Kidney (tissue), 22 donors: Measurements from ENCODE around the gene NUP214. TPM values are rescaled to one million over a fixed set of nuclear protein-coding genes. Genes with fewer than 3 reads are reported as not detected.

ENCODE experiments used
- DNase-seq, 5 donors: peaks; one replicate each; pipeline ENCODE4 v3.0.0-alpha.2; 2013 to 2020
- FAIRE-seq: peaks from 2 replicates; lab custom pipeline; 2012; peaks lifted over from hg19 to GRCh38; lab: Jason Lieb, UNC
- H3K27ac ChIP-seq, 2 donors: one replicate each; pipeline ENCODE4 v1.7.0; 2013; ENCODE audit warnings: low read depth in 2 of 2, low read length in 2 of 2, inconsistent platforms in 1 of 2
- H3K27me3 ChIP-seq: one replicate; pipeline ENCODE4 v1.7.1; 2013; ENCODE audit warnings: low read length, inconsistent platforms; ENCODE audit not compliant: control insufficient read depth, insufficient read depth
- H3K36me3 ChIP-seq, 3 donors: one replicate each; pipeline versions ENCODE4 v1.7.0 to v1.7.1; 2013; ENCODE audit warnings: low read length in 3 of 3, control low read depth in 1 of 3, inconsistent platforms in 1 of 3; ENCODE audit not compliant: insufficient read depth in 3 of 3, control insufficient read depth in 2 of 3
- H3K4me1 ChIP-seq, 3 donors: one replicate each; pipeline versions ENCODE4 v1.7.0 to v1.7.1; 2013; ENCODE audit warnings: low read length in 3 of 3, inconsistent platforms in 1 of 3, low read depth in 1 of 3; ENCODE audit not compliant: control insufficient read depth in 2 of 3, insufficient read depth in 2 of 3
- H3K4me3 ChIP-seq, 3 donors: one replicate each; pipeline versions ENCODE4 v1.7.0 to v1.8.1; 2013; ENCODE audit warnings: low read length in 3 of 3, control low read depth in 1 of 3, inconsistent platforms in 1 of 3
- H3K9ac ChIP-seq, 3 donors: one replicate each; pipeline versions ENCODE4 v1.7.0 to v1.7.1; 2013; ENCODE audit warnings: low read length in 3 of 3, control low read depth in 1 of 3, inconsistent platforms in 1 of 3
- H3K9me3 ChIP-seq, 3 donors: one replicate each; pipeline versions ENCODE4 v1.7.0 to v1.7.1; 2013; ENCODE audit warnings: low read length in 3 of 3, control low read depth in 1 of 3, inconsistent platforms in 1 of 3; ENCODE audit not compliant: control insufficient read depth in 2 of 3, insufficient read depth in 1 of 3
- CTCF ChIP-seq: IDR thresholded peaks from 3 replicates; pipeline ENCODE4 v1.5.1; 2012; ENCODE audit warnings: mild to moderate bottlenecking, moderate library complexity, borderline replicate concordance; ENCODE audit not compliant: insufficient read depth; ENCODE audit errors: extremely low read depth
- intact Hi-C: fragments of 100-400 bp; cut with DNase I; formaldehyde crosslinking; loops from one replicate; pipeline ENCODE4 v1.11.1; 2022
- long read RNA-seq, 10 donors: library from polyadenylated mRNA in 1 of 10; unstranded in 1 of 10; transcript quantifications; one replicate each; pipeline ENCODE4 v2.0.0 and lab custom pipeline, GENCODE V29; 2021 to 2026
- polyA plus RNA-seq: library from polyadenylated mRNA; stranded (reverse); fragments of 350-450 nt; fragmentation: Illumina TruSeq; extraction: RNeasy Lipid Tissue Mini Kit (QIAGEN cat#74804); gene quantifications from one replicate; pipeline ENCODE4 v1.2.3, GENCODE V29; 2014; ENCODE audit warnings: low read depth, low replicate concordance; ENCODE audit not compliant: insufficient read depth
- total RNA-seq: library from RNA; stranded (reverse); fragmentation: NEBNext Ultra II Directional; extraction: Animal tissue kit (Norgen Biotek cat#: 25700); gene quantifications from one replicate; pipeline ENCODE4 v1.2.1, GENCODE V29; 2021
- donor health status: control.
- donor health status: control.
- donor health status: control.
- donor health status: control.
- donor health status: control.
- donor health status: DM: yes; HTN: yes; CAD: no.
- donor health status: Normal renal cell carcinoma (clear cell type).

The NUP214 gene
- 75.3 TPM for total RNA-seq
- polyA plus RNA-seq = 28.4 TPM
- long read RNA-seq, donor 1, partial matches to known transcripts = 16 of 16 reads
- long read RNA-seq, donor 1, other reads (novel, unspliced or antisense) = 0 of 16 reads
- long read RNA-seq, donor 2, partial matches to known transcripts = 5 of 5 reads
- long read RNA-seq, donor 2, other reads (novel, unspliced or antisense) = 0 of 5 reads
- long read RNA-seq, donor 3, partial matches to known transcripts = 5 of 5 reads
- long read RNA-seq, donor 3, other reads (novel, unspliced or antisense) = 0 of 5 reads
- long read RNA-seq, donor 4 = 0 reads
- long read RNA-seq, donor 5 = 0 reads
- long read RNA-seq, donor 6, partial matches to known transcripts = 5 of 5 reads
- long read RNA-seq, donor 6, other reads (novel, unspliced or antisense) = 0 of 5 reads
- long read RNA-seq, donor 7, partial matches to known transcripts = 32 of 35 reads
- long read RNA-seq, donor 7, other reads (novel, unspliced or antisense) = 2 of 35 reads
- long read RNA-seq, donor 8, partial matches to known transcripts = 5 of 5 reads
- long read RNA-seq, donor 8, other reads (novel, unspliced or antisense) = 0 of 5 reads
- long read RNA-seq, donor 9, partial matches to known transcripts = 0 of 1 reads
- long read RNA-seq, donor 9, other reads (novel, unspliced or antisense) = 0 of 1 reads
- long read RNA-seq, donor 10, partial matches to known transcripts = 5 of 7 reads
- long read RNA-seq, donor 10, other reads (novel, unspliced or antisense) = 0 of 7 reads

- Histone ChIP-seq H3K9me3 (no peaks in the 10 kb centered on the region), H3K36me3 (peaks cover 9 to 42% (median 14%) of the 10 kb centered on the region in 3 donors), H3K9ac (peak within 1 kb of the TSS; percentile 59 to 95 (median 86)), H3K27me3 (no peaks in the 10 kb centered on the region), H3K27ac (peak within 1 kb of the TSS; percentile 73 to 89), H3K4me3 (peak within 1 kb of the TSS; percentile 92 to 98 (median 94)), H3K4me1 (peaks cover 4 to 28% (median 26%) of the 10 kb centered on the region in 3 donors)
- TF ChIP-seq CTCF = no peak
- no peak for FAIRE-seq
- DNase-seq = peak; percentile 99 to 100 (median 99)
- intact Hi-C loops = no loop called here
Observed at GRCh38 chr9:131125288-131126058, at the start of gene NUP214. Gene NUP214 (plus strand): TSS chr9:131125586. CDS start chr9:131125705, 119 bp downstream.

GRCh38 chr9:131076347-131077195 is 48.8 kb upstream of the NUP214 start:
- no peak for FAIRE-seq
- Histone ChIP-seq H3K9me3 (no peaks in the 10 kb centered on the region), H3K9ac (no peak overlapping the region), H3K4me3 (no peak overlapping the region), H3K27ac (no peak overlapping the region), H3K27me3 (no peaks in the 10 kb centered on the region), H3K4me1 (no peaks in the 10 kb centered on the region), H3K36me3 (no peaks in the 10 kb centered on the region)
- TF ChIP-seq CTCF = no peak
- intact Hi-C loops = no loop called here
- no peak for DNase-seq
